ENCODE results near the gene NUCB2. TPM values are rescaled to one million over a fixed set of nuclear protein-coding genes. Genes with fewer than 3 reads are reported as not detected.

NUCB2 gene
- total and polyA plus RNA-seq, 2 of the 8 experiments (the other 6 are each of a cell fraction or from before 2014, with no cell fraction given), result 9.0 to 34.2 TPM

DNA sequence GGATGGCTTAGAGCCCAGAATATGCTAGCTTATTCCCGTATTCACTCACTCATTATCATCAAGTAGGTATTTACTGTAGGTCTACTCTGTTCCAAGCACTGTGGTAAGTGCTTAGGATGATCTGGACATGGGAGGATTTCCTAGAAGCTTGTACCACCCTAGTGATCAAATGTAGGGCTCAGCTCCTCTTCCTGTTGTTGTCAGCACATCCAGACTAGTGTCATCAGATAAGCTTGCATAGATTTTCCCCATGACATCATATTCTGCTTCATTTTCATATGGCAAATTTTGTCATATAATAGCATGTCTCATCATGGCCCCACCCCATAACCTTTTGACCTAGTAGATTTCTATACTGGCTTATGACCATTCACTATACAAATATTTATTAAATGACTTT, 19.3 kb upstream of the NUCB2 start:
- no peak overlapping the region for H2AFZ ChIP-seq (ENCODE audit: low read length)
- H3K18ac ChIP-seq (ENCODE audit: extremely low read depth, low read length), result no peak overlapping the region
- no peaks in the 10 kb centered on the region for H3K4me1 ChIP-seq (replicated peaks in 1 of 4; ENCODE audit: control insufficient read depth in 3 of 4, insufficient read depth in 4 of 4, low read length in 3 of 4)
- no peak overlapping the region for H3K4me3 ChIP-seq (ENCODE audit: extremely low read depth in 1 of 4, insufficient read depth in 2 of 4, low read depth in 3 of 4, low read length in 4 of 4)
- H4K20me1 ChIP-seq (replicated peaks in 1 of 2; ENCODE audit: control insufficient read depth in 1 of 2, insufficient read depth in 2 of 2, low read length in 2 of 2), result no peaks in the 10 kb centered on the region
- no peaks in the 10 kb centered on the region for H3K27me3 ChIP-seq (replicated peaks in 1 of 4; ENCODE audit: control insufficient read depth in 3 of 4, extremely low read depth in 1 of 4, insufficient read depth in 3 of 4, low read length in 3 of 4)
- no peak overlapping the region for H2BK15ac ChIP-seq (ENCODE audit: low read length)
- H4K91ac ChIP-seq (replicated peaks; ENCODE audit: insufficient read length, low read length), result no peak overlapping the region
- no peak overlapping the region for H3K14ac ChIP-seq (ENCODE audit: insufficient read length)
- H3K79me1 ChIP-seq (ENCODE audit: low read depth, low read length), result no peaks in the 10 kb centered on the region
- TF ChIP-seq, protein P1, sequence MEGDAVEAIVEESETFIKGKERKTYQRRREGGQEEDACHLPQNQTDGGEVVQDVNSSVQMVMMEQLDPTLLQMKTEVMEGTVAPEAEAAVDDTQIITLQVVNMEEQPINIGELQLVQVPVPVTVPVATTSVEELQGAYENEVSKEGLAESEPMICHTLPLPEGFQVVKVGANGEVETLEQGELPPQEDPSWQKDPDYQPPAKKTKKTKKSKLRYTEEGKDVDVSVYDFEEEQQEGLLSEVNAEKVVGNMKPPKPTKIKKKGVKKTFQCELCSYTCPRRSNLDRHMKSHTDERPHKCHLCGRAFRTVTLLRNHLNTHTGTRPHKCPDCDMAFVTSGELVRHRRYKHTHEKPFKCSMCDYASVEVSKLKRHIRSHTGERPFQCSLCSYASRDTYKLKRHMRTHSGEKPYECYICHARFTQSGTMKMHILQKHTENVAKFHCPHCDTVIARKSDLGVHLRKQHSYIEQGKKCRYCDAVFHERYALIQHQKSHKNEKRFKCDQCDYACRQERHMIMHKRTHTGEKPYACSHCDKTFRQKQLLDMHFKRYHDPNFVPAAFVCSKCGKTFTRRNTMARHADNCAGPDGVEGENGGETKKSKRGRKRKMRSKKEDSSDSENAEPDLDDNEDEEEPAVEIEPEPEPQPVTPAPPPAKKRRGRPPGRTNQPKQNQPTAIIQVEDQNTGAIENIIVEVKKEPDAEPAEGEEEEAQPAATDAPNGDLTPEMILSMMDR (IDR thresholded peaks at IDR 0.05; ENCODE audit: control extremely low read depth in 1 of 3, insufficient read depth in 1 of 3, low read depth in 1 of 3, low read length in 3 of 3), result no peak
- TF ChIP-seq POLR2A (IDR thresholded peaks at IDR 0.05; ENCODE audit: control extremely low read depth in 1 of 2, low read depth in 2 of 2, low read length in 2 of 2), result no peak
- TF ChIP-seq RFX5 (IDR thresholded peaks at IDR 0.05; ENCODE audit: borderline replicate concordance, low read depth, low read length), result no peak
- H3K56ac ChIP-seq (replicated peaks; ENCODE audit: insufficient read length, low read depth, low read length), result no peak overlapping the region
- H3K23ac ChIP-seq (ENCODE audit: insufficient read length), result no peak overlapping the region
- no peak overlapping the region for H3K4me2 ChIP-seq (ENCODE audit: insufficient read depth in 1 of 2, low read depth in 2 of 2, low read length in 2 of 2)
- no peak overlapping the region for H2BK20ac ChIP-seq (ENCODE audit: low read length)
- no peak overlapping the region for H3K27ac ChIP-seq (ENCODE audit: low read depth, low read length)
- CTCF ChIA-PET (ENCODE audit: partially characterized antibody), result interaction anchor here (0.5 to 1.4 kb wide), 3 partner anchors 10 to 249 kb away, joined by 3 read pairs; no protein-coding TSS in a partner anchor
- no peaks in the 10 kb centered on the region for H3K79me2 ChIP-seq (ENCODE audit: control insufficient read depth in 1 of 2, insufficient read depth in 2 of 2, low read length in 2 of 2)
- no peak overlapping the region for H2BK12ac ChIP-seq (ENCODE audit: low read depth, low read length)
- 87% methylated on average over 1 of the region's 1 CpG; no CpG with 5 or more reads in 1 of the 2 experiments for WGBS, 2 experiments (ENCODE audit: extremely low coverage in 1 of 2, insufficient coverage in 1 of 2, insufficient read length in 1 of 2, insufficient replicate concordance in 2 of 2, low coverage in 1 of 2, low lambda C conversion rate in 2 of 2, missing lambda C conversion rate in 1 of 2)
- no peak overlapping the region for H3K4ac ChIP-seq (replicated peaks; ENCODE audit: insufficient read length, low read depth, low read length)
- DNase-seq (ENCODE audit: low read depth in 1 of 2, low spot score in 2 of 2), result no peak
- no peaks in the 10 kb centered on the region for H3K36me3 ChIP-seq (ENCODE audit: control insufficient read depth in 2 of 4, insufficient read depth in 4 of 4, low read length in 3 of 4)
- H3K23me2 ChIP-seq (ENCODE audit: low read depth, low read length), result no peaks in the 10 kb centered on the region
- no peak overlapping the region for H2AK5ac ChIP-seq (ENCODE audit: low read depth, low read length)
- no peak overlapping the region; the same call in 1 of the 2 replicates for H4K8ac ChIP-seq (ENCODE audit: extremely low read depth, insufficient read depth, low read length)
- no peak for FAIRE-seq
- no peak overlapping the region for H3K9ac ChIP-seq (replicated peaks in 1 of 4; ENCODE audit: extremely low read depth in 1 of 4, low read depth in 3 of 4, low read length in 3 of 4)
- H3K9me3 ChIP-seq (ENCODE audit: insufficient read depth in 2 of 2, low read depth in 1 of 2, low read length in 1 of 2), result no peaks in the 10 kb centered on the region
- POLR2A ChIA-PET (ENCODE audit: partially characterized antibody), result interaction anchor here (0.6 kb wide), 1 partner anchor 119 kb away, joined by 3 read pairs; no protein-coding TSS in a partner anchor
- H2BK120ac ChIP-seq (replicated peaks; ENCODE audit: low read depth, low read length), result no peak overlapping the region
- H4K5ac ChIP-seq (ENCODE audit: insufficient read length, low read depth, low read length), result no peak overlapping the region
- H2BK5ac ChIP-seq (ENCODE audit: low read depth, low read length), result no peak overlapping the region

Measured in H1 (cell line).